Naive thymus-derived CD4-positive, alpha-beta T cell (primary cell): ENCODE results near the gene TACC2. TPM values are rescaled to one million over a fixed set of nuclear protein-coding genes. Genes with fewer than 3 reads are reported as not detected.

ENCODE experiments used
- ATAC-seq: fragments of 150-1000 bp; cut with Tn5 transposase; 2 replicates; pipeline ENCODE4 v1.10.0; 2021; ENCODE audit warnings: mild to moderate bottlenecking, moderate library complexity
- CTCF ChIA-PET: fragments of 350-600 bp; sonication (Branson Sonifier 250); formaldehyde crosslinking; loops from one replicate; lab custom pipeline; 2021; ENCODE audit warnings: antibody characterized with exemption; lab: Charles Lee
- POLR2A ChIA-PET: fragments of 350-600 bp; sonication (Branson Sonifier 250); formaldehyde crosslinking; loops from one replicate; lab custom pipeline; 2021; ENCODE audit warnings: antibody characterized with exemption, inconsistent platforms; lab: Charles Lee
- DNase-seq, 9 donors: peaks; one replicate each; pipeline versions ENCODE4 v3.0.0 to v3.0.0-alpha.2; 2020 to 2022; ENCODE audit warnings: mixed read lengths in 1 of 9
- H3K27ac ChIP-seq: one replicate; pipeline ENCODE4 v1.7.0; 2013; ENCODE audit warnings: mild to moderate bottlenecking, low read depth, low read length, moderate library complexity
- H3K27me3 ChIP-seq, 2 donors: one replicate each; pipeline ENCODE4 v1.7.0; 2013; ENCODE audit warnings: low read length in 2 of 2, mild to moderate bottlenecking in 2 of 2, moderate library complexity in 2 of 2; ENCODE audit not compliant: control insufficient read depth in 2 of 2, insufficient read depth in 2 of 2
- H3K36me3 ChIP-seq, 3 experiments: 1 replicate in 2 of 3; 2 replicates in 1 of 3; pipeline ENCODE4 v1.7.0; 2013; ENCODE audit warnings: low read length in 3 of 3, mild to moderate bottlenecking in 3 of 3, moderate library complexity in 1 of 3; ENCODE audit not compliant: insufficient read depth in 3 of 3, control insufficient read depth in 2 of 3
- H3K4me1 ChIP-seq, 2 donors: one replicate each; pipeline ENCODE4 v1.7.0; 2013; ENCODE audit warnings: low read length in 2 of 2, mild to moderate bottlenecking in 2 of 2, moderate library complexity in 1 of 2; ENCODE audit not compliant: control insufficient read depth in 2 of 2, insufficient read depth in 2 of 2
- H3K4me3 ChIP-seq: 2 replicates; pipeline ENCODE4 v1.7.0; 2013; ENCODE audit warnings: mild to moderate bottlenecking, low read length
- H3K9me3 ChIP-seq, 3 experiments: 1 replicate in 2 of 3; 2 replicates in 1 of 3; pipeline ENCODE4 v1.7.0; 2013; ENCODE audit warnings: low read length in 3 of 3; ENCODE audit not compliant: control insufficient read depth in 2 of 3
- H3K27ac Mint-ChIP-seq, 9 donors: one replicate each; pipeline ENCODE4 v1.8.0; 2020 to 2022; ENCODE audit warnings: mixed read lengths in 9 of 9, mild to moderate bottlenecking in 8 of 9, moderate library complexity in 5 of 9, inconsistent platforms in 2 of 9
- H3K27me3 Mint-ChIP-seq, 5 donors: one replicate each; pipeline ENCODE4 v1.8.0; 2021 to 2022; ENCODE audit warnings: mixed read lengths in 5 of 5, mild to moderate bottlenecking in 1 of 5
- H3K36me3 Mint-ChIP-seq, 5 donors: one replicate each; pipeline ENCODE4 v1.8.0; 2020 to 2022; ENCODE audit warnings: mixed read lengths in 5 of 5, mild to moderate bottlenecking in 3 of 5, inconsistent platforms in 1 of 5
- H3K4me1 Mint-ChIP-seq, 7 donors: one replicate each; pipeline ENCODE4 v1.8.0; 2020 to 2022; ENCODE audit warnings: mixed read lengths in 7 of 7, mild to moderate bottlenecking in 3 of 7, inconsistent platforms in 1 of 7
- H3K4me3 Mint-ChIP-seq, 10 donors: one replicate each; pipeline ENCODE4 v1.8.0; 2020 to 2022; ENCODE audit warnings: mild to moderate bottlenecking in 10 of 10, mixed read lengths in 10 of 10, moderate library complexity in 6 of 10, inconsistent platforms in 2 of 10
- H3K9me3 Mint-ChIP-seq, 11 donors: one replicate each; pipeline ENCODE4 v1.8.0; 2020 to 2022; ENCODE audit warnings: mixed read lengths in 11 of 11, mild to moderate bottlenecking in 4 of 11, inconsistent platforms in 1 of 11, moderate library complexity in 1 of 11
- intact Hi-C, 2 donors: fragments of 100-400 bp; cut with micrococcal nuclease; formaldehyde crosslinking; loops; one replicate each; pipeline ENCODE4 v1.15.1; 2023
- polyA plus RNA-seq, 2 donors: library from polyadenylated mRNA; unstranded; fragments of 300-500 nt; fragmentation: Illumina TruSeq; gene quantifications; one replicate each; pipeline ENCODE4 v1.2.3, GENCODE V29; 2021
- total RNA-seq, 6 experiments: library from RNA in 5 of 6; stranded (reverse) in 5 of 6; gene quantifications; 1 replicate in 5 of 6; 2 replicates in 1 of 6; pipeline ENCODE4 v1.2.3 and lab custom pipeline; 2021 to 2026

TACC2 gene
- total and polyA plus RNA-seq, 7 experiments from 2014 or later, result 0.16 TPM; not detected in 6

DNA sequence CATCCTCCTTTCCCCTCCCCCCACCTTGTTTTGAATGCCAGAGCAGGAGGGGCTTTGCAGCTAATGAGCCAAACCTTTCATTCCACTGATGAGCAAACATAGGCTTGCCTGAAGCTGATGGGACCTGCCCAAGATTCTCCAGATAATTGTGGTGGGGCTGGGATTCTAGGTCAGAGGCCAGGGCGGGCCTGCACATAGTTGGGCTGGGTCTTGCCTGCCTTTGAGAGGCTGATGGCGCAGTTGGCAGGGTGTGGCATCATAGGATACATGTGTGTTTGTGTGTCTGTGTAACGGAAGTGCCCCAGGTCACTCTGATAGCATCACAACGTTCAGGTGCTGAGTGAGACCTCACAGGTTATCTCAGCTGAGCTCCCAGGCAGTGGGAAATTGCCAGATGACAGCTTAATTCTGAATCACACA, 305.0 kb downstream of the TACC2 start:
- no peaks in the 10 kb centered on the region for H3K4me1 ChIP-seq
- peaks cover 0 to 15% (median 6%) of the 10 kb centered on the region in 7 donors for H3K4me1 Mint-ChIP-seq
- CTCF ChIA-PET, result interaction anchor here (0.6 kb wide), 1 partner anchor 420 kb away, joined by 3 read pairs; no protein-coding TSS in a partner anchor
- POLR2A ChIA-PET, result no interaction called here
- peaks cover 0 to 2% (median 0%) of the 10 kb centered on the region in 11 donors for H3K9me3 Mint-ChIP-seq
- H3K27me3 Mint-ChIP-seq, result no peaks in the 10 kb centered on the region
- H3K27ac Mint-ChIP-seq, result no peak overlapping the region
- no peak overlapping the region for H3K4me3 Mint-ChIP-seq
- no peaks in the 10 kb centered on the region for H3K36me3 Mint-ChIP-seq
- H3K4me3 ChIP-seq, result no peak overlapping the region
- intact Hi-C loops, result loop anchor here in 1 of 2 donors (10.0 kb wide), 1 partner anchor 411 kb away; no protein-coding TSS in a partner anchor
- no peak for DNase-seq
- H3K9me3 ChIP-seq, result no peaks in the 10 kb centered on the region
- H3K36me3 ChIP-seq, result no peaks in the 10 kb centered on the region
- no peak overlapping the region for H3K27ac ChIP-seq
- H3K27me3 ChIP-seq, result no peaks in the 10 kb centered on the region
- no peak for ATAC-seq

DNA sequence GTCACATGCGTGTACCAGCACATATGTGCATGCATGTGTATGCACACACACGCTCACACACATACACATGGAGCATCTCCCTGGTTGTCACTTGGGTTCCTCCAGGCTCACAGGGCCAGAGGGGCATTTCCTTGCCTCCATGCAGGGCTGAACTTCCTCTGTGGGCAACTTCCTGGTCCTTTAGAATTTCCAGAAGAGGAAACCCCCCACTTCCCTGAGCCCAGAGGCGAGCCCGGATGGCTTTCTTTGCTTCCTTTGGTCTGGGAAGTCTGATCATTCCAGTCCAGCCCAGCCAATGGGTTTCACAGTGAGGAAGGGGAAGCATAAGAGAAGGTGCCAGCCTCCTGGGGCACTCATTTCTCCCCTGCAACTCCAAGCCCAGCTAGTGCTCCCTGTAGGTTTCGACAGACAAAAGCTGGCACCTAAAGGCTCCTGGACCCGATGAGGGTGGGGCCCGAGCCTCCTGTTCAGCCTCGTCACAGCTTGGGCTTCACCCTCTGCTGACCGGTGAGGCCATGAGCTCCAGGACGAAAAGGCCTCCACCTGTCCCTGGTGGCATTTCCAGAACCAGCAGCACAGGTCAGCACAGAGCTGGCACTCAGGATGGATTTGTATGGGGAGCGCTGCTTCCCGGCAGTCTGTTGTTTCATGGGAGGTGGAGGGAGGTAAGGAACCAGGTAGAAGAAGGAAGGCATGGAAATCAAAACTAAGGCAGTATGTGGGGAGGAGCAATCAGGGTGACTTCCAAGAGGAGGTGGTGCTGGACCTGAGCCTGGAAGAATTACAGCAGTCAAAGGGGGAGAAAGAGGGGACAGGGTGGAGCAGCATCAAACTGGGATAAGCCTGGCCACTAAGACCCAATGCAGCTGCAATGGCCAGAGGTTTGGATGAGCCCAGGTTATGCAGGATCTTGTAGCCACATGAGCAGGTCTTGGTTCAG, 305.8 kb downstream of the TACC2 start:
- H3K27ac Mint-ChIP-seq, result no peak overlapping the region

DNA sequence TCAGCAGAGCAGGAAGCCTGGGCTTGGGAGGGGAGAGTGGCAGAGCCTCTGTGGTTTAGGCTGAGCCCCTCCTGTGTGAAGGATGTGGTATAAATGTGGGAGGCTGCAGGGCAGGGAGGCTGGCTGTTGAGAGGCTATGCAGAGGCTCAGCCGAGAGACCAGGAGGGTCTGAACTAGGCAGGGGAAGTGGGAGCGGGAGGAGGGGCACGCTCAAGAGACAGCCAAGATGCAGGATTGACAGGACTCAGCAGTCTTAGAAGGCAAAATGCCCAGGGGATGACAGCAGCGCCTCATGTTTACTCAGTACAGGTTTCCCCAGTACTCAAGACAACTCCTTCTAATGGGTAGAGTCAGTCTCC, 306.5 kb downstream of the TACC2 start:
- H3K36me3 Mint-ChIP-seq, result no peaks in the 10 kb centered on the region
- intact Hi-C loops, result loop anchor here in 1 of 2 donors (10.0 kb wide), 1 partner anchor 409 kb away; no protein-coding TSS in a partner anchor

More for the DNA sequence above, 305.8 kb downstream of the TACC2 start:
- Mint-ChIP-seq H3K27me3 (peaks cover 0 to 5% (median 0%) of the 10 kb centered on the region in 5 donors), H3K36me3 (no peaks in the 10 kb centered on the region), H3K4me3 (no peak overlapping the region), H3K9me3 (peaks cover 0 to 2% (median 0%) of the 10 kb centered on the region in 11 donors), H3K4me1 (peaks cover 0 to 14% (median 8%) of the 10 kb centered on the region in 7 donors)
- H3K4me3 ChIP-seq, result no peak overlapping the region
- ChIA-PET POLR2A (no interaction called here), CTCF (no interaction called here)
- H3K27ac ChIP-seq, result no peak overlapping the region
- H3K36me3 ChIP-seq, result no peaks in the 10 kb centered on the region
- H3K9me3 ChIP-seq, result no peaks in the 10 kb centered on the region
- intact Hi-C loops, result loop anchor here in 1 of 2 donors (10.0 kb wide), 1 partner anchor 410 kb away; no protein-coding TSS in a partner anchor
- ATAC-seq, result no peak
- no peaks in the 10 kb centered on the region for H3K4me1 ChIP-seq
- no peak for DNase-seq
- H3K27me3 ChIP-seq, result no peaks in the 10 kb centered on the region

DNA sequence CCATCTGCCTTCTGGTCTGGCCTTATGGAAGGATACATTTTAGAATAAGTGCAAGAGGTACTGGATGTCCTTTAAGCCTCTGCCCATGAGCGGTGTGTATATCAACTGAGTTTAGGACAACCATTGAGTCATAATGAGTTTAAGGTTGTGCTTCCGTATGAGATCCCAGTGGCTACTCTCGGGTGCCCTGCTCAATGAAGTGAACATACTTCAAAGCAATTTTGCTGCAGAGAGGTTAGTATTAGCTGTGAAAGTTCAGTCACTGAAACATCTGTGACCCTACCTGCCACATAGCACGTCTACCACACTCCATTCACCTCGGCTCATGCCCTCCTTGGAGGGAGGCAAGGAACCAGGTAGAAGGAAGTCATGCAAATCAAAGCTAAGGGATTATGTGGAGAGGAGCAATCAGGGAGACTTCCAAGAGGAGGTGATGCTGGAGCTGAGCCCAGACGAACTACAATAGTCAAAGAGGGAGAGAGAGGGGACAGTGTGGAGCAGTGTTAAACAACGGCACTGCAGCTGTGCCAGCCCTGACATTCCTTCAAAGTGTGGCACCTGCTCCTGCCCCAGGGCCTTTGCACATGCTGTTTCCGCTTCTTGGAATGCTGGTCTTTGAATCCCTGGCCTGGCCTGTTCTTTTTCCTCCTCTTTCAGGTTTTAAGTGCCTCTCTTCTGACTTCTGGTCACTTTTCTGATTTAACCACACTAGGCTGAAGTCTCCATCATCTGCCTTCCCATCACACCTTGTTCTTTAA, 307.6 kb downstream of the TACC2 start:
- Mint-ChIP-seq H3K27ac (no peak overlapping the region), H3K9me3 (peaks cover 0 to 2% (median 0%) of the 10 kb centered on the region in 11 donors), H3K4me1 (peaks cover 0 to 13% (median 8%) of the 10 kb centered on the region in 7 donors), H3K36me3 (no peaks in the 10 kb centered on the region), H3K4me3 (no peak overlapping the region), H3K27me3 (peaks cover 0 to 5% (median 0%) of the 10 kb centered on the region in 5 donors)
- Histone ChIP-seq H3K4me3 (no peak overlapping the region), H3K27me3 (no peaks in the 10 kb centered on the region), H3K36me3 (no peaks in the 10 kb centered on the region), H3K27ac (no peak overlapping the region), H3K9me3 (no peaks in the 10 kb centered on the region), H3K4me1 (no peaks in the 10 kb centered on the region)
- intact Hi-C loops, result loop anchor here in 1 of 2 donors (10.0 kb wide), 1 partner anchor 408 kb away; no protein-coding TSS in a partner anchor
- no peak for ATAC-seq
- no peak for DNase-seq
- ChIA-PET CTCF (interaction anchor here (0.9 to 1.1 kb wide), 3 partner anchors 259 to 272 kb away, joined by 3 read pairs; no protein-coding TSS in a partner anchor), POLR2A (no interaction called here)

More for the DNA sequence above, 306.5 kb downstream of the TACC2 start:
- Histone ChIP-seq H3K4me1 (no peaks in the 10 kb centered on the region), H3K4me3 (no peak overlapping the region), H3K9me3 (no peaks in the 10 kb centered on the region), H3K27ac (no peak overlapping the region), H3K36me3 (no peaks in the 10 kb centered on the region), H3K27me3 (no peaks in the 10 kb centered on the region)
- peaks cover 0 to 2% (median 0%) of the 10 kb centered on the region in 11 donors for H3K9me3 Mint-ChIP-seq
- no peak for ATAC-seq
- no peak for DNase-seq
- CTCF ChIA-PET, result interaction anchor here (0.9 kb wide), 1 partner anchor 260 kb away, joined by 3 read pairs; no protein-coding TSS in a partner anchor
- no peak overlapping the region for H3K27ac Mint-ChIP-seq
- POLR2A ChIA-PET, result no interaction called here
- peaks cover 0 to 13% (median 8%) of the 10 kb centered on the region in 7 donors for H3K4me1 Mint-ChIP-seq
- H3K27me3 Mint-ChIP-seq, result peaks cover 0 to 5% (median 0%) of the 10 kb centered on the region in 5 donors
- H3K4me3 Mint-ChIP-seq, result no peak overlapping the region

DNA sequence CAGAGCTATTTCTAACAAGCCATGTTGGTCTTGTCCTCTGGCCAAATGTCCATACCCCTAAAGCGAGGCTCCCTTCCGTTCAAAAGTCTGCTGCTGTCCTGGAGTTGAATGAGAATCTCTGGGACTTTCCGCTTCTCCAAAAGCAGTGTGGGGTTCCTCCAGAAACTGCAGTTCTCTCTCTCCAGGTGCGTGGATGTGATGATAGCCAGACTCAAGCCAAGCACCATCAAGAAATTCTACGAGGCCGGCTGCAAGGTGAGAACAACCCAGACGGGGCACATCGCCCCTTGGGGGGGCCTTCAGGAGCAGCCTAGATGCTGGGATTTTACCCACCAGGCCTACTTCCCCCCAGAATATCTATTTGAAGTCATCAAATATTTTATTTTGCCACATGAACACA, 308.6 kb downstream of the TACC2 start:
- intact Hi-C loops, result loop anchor here in 1 of 2 donors (10.0 kb wide), 1 partner anchor 407 kb away; no protein-coding TSS in a partner anchor
- Mint-ChIP-seq H3K4me1 (peaks cover 0 to 13% (median 8%) of the 10 kb centered on the region in 7 donors), H3K27ac (no peak overlapping the region), H3K36me3 (no peaks in the 10 kb centered on the region), H3K27me3 (peaks cover 0 to 5% (median 0%) of the 10 kb centered on the region in 5 donors), H3K4me3 (no peak overlapping the region), H3K9me3 (peaks cover 0 to 2% (median 0%) of the 10 kb centered on the region in 11 donors)
- CTCF ChIA-PET, result interaction anchor here (0.7 to 2.7 kb wide), 3 partner anchors 39 to 269 kb away, joined by 3 to 28 read pairs (median 3); no protein-coding TSS in a partner anchor
- Histone ChIP-seq H3K27me3 (no peaks in the 10 kb centered on the region), H3K27ac (no peak overlapping the region), H3K4me3 (no peak overlapping the region), H3K9me3 (no peaks in the 10 kb centered on the region), H3K36me3 (no peaks in the 10 kb centered on the region), H3K4me1 (no peaks in the 10 kb centered on the region)
- POLR2A ChIA-PET, result no interaction called here
- ATAC-seq, result no peak
- no peak for DNase-seq

DNA sequence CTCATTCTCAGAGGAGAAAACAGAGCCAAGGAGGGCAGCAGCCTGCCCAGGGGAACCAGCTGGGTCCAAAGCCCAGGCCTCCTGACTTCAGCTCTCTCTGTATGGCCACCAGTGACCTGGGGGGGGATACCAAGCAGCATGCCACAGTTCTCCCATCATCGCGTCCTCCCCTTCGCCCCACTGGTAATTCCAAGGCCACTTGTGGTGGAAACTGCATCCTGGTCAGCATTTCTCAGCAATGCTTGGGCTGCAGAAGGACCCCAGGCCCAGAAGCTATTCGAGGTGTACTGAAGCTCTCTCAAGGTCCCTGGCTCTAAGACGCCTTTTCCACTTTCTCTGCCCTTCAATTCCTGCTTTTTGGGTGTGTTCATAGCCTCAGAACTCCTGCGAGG, 309.2 kb downstream of the TACC2 start:
- Histone ChIP-seq H3K4me1 (no peaks in the 10 kb centered on the region), H3K27me3 (no peaks in the 10 kb centered on the region), H3K9me3 (no peaks in the 10 kb centered on the region), H3K4me3 (no peak overlapping the region), H3K36me3 (no peaks in the 10 kb centered on the region), H3K27ac (no peak overlapping the region)
- no peak for ATAC-seq
- H3K27me3 Mint-ChIP-seq, result peaks cover 0 to 5% (median 0%) of the 10 kb centered on the region in 5 donors
- intact Hi-C loops, result loop anchor here (1.0 to 10.0 kb wide), 5 partner anchors 44 to 407 kb away; no protein-coding TSS in a partner anchor
- DNase-seq, result no peak
- ChIA-PET POLR2A (no interaction called here), CTCF (interaction anchor here (0.8 to 2.7 kb wide), 7 partner anchors 12 to 406 kb away, joined by 3 to 28 read pairs (median 4); no protein-coding TSS in a partner anchor)
- peaks cover 0 to 2% (median 0%) of the 10 kb centered on the region in 11 donors for H3K9me3 Mint-ChIP-seq
- peaks cover 0 to 12% (median 8%) of the 10 kb centered on the region in 7 donors for H3K4me1 Mint-ChIP-seq
- no peak overlapping the region for H3K4me3 Mint-ChIP-seq
- H3K36me3 Mint-ChIP-seq, result no peaks in the 10 kb centered on the region
- no peak overlapping the region for H3K27ac Mint-ChIP-seq
